HG02943 (cell line): Measurements from ENCODE around the gene LMBR1L.

Source experiments
- ATAC-seq: cut with Tn5 transposase; IDR thresholded peaks from one replicate; pipeline ENCODE4 v1.9.1; 2021; ENCODE audit warnings: mild to moderate bottlenecking, low read depth, moderate library complexity; ENCODE audit not compliant: unreplicated experiment

Gene LMBR1L

DNA sequence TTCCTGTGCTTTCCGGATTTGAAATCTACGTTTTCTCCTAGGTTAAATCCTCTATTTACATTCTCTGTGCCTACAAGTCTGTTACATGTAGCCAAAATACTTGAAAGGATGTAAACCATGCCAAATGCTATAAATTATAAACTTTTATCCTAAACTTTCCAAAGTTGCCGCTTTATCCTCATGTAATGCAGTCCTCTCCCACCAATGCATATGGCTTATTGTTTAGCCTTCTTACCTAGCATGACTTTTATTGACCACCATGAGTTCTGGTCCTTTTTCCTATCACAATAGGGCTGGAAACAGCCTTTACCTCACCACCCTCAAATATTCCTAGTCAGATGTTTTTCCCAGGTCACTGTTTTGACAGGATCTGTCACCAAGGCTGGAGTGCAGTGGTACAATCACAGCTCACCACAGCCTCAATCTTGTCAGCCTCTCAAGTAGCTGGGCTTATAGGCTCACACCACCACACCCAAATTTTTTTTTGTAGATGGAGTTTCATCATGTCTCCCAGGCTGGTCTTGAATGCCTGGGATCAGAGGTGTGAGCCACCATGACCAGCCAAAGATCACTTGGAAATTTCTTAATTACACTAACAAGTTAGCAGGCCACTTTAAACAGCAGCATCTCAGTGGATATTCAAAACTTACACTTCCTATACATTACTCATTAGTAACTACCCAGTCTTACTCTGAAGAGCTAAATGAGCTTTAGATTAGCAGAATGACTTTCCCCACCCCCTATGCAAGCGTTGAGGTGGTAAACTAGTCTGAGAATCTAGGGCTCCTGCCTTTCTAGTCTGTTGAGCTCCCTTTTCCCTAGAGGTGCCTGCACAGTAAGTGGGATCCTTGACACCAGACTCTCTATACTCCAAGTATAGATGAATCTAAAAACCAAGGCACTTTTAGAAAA, 16.5 kb upstream of the LMBR1L start:
- no peak for ATAC-seq

DNA sequence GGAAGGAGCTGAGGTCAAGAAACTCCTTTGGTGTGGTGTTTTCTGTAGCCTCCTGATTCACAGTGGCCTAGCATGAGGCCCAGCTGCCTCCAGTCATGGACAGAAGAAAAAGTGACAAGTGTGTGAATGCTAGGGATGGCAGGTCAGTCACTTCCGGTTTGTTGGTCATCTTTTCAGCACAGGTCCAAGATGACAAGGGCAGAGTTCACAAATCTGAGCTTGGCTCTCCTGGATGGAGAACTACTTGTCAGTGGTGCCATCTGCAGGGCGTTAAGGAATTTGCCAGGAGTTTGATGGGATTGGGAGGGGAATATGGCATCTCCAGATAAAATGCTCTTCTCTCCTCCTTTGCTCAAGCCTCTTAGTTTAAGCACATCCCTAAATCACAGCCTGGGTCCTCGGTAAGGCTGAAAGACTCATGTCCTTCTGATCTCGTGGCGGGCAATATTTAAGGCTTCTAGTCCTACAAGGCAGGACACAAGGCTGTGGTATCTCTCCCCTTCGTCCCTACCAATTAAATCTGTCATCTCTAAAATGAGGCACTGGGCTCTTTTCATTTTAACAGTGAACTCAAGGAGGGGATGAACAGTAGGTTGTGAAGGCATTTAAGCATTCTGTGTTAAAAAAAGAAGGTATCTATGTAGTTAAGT, 10.5 kb upstream of the LMBR1L start:
- no peak for ATAC-seq

DNA sequence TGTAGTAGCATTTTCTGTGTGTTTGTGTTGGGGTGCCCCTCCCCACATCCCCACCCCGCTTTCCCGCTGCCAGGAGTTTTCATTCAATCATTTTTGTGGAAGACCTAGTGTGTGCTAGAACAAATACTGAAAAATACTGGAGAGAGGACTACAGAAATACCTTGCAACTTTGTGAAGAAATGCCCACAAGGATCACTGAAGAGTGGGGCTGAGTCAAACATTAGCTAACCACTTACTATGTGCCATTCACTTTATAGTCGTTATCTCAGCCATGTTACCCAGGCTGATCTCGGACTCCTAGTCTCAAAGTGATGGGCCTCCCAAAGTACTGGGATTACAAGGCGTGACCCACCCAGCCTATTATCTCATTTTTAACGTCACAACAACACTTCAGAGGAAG, 559 bp upstream of the LMBR1L start:
- no peak for ATAC-seq

DNA sequence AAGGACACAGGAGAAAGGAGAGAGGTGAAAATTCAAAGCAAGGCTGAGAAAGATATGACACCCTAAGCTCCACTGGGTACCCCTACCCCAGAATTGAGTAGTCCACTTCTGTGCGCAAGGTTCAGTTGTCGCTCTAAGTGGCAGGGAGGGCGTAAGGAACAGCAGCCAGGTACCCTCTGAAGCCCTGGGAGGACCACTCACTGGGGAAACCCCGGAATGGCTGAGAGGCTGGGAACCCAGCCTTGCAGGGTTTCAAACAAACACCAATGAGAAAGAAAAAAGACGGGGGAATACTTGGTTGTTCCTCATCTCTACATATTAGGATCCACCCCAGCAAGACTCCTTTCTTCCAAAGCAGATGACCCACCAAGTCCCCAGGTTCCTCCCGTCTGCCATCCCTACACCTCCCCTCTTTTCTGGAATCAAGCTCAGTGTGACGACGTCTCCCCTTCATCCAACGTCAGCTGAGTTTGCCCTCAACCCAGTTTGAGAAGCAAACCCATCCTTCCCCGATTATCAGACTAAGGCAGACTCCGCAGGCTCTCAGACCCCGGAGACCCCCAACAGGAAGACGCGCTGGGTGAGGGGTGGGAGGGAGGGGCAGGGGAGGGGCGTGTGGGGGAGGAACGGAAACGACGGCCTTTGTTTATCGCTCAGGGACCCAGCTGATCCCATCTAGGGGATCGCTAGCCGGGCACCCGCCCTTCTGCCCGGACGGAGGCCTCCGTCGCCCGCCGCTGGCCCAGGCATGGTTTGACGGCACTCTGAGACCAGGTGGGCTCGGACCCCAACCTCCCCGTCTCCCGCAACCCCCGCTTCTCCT, 795 bp downstream of the LMBR1L start:
- ATAC-seq = no peak

DNA sequence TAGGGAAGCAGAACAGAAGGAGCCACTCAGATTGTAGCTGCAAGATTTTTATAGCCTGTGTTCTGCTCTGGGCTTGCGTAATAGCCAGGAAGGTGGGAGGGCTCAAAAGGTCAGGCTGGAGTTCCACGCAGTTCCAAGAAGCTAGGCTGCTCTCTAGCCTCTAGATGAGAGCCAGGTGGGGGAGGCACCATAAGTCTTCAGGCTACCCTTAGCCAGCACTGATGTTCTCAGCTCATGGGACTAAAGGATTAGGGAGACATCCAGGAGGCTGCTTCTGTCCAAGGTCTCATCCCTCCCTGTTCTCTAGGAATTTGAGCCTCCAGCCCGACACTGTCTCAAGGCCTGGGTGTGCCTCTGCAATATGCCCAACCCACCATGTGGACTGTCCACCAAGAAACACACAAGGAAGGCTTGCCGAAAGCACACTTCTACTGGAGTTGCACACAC, 1.7 kb downstream of the LMBR1L start:
- ATAC-seq = no peak

DNA sequence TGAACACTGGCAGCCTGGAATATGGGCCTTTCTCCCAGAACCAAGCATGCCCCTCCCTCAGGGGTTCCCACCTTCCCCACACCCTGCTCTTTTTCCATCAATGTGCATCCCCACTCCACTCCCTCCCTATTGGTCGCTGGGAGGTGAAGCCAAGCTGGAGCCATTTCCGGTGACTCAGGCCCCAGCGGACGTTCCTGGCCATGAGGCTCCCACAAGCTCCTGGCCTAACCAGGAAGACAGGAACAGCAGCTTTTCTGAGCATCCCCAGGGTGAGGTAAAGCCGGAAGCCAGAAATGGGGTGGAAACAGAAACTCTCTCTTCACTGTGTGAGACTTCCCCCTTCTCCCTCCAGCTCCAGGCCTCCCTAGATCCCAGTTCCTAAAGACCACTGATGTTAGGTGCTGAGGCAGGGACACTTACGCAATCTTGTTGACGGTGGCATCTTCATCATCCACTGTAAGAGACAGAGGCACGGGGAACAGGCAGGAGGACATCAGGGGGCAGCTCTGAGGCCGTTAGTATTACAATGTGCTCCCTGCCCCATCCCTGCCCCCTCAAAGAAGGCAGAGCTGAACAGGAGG, 5.1 kb downstream of the LMBR1L start:
- no peak for ATAC-seq

DNA sequence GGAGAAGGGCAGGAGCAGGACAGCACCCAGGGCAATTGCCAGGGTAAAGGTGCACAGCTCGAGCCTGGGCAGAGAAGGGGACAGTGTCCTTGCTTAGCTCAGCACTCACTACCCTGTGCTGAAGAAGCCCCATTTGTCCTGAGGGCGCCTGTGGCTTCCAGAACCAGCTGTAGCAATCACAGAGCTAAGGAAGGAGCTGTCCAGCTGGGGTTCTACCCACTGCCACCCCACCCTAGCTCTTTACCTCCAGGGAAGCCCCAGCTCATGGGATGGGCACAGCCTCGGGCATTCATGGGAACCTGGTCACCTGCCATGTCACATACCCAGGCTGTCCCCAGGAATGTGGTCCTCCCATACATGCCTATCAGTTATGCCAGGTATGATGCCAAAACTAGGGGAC, 5.8 kb downstream of the LMBR1L start:
- no peak for ATAC-seq

DNA sequence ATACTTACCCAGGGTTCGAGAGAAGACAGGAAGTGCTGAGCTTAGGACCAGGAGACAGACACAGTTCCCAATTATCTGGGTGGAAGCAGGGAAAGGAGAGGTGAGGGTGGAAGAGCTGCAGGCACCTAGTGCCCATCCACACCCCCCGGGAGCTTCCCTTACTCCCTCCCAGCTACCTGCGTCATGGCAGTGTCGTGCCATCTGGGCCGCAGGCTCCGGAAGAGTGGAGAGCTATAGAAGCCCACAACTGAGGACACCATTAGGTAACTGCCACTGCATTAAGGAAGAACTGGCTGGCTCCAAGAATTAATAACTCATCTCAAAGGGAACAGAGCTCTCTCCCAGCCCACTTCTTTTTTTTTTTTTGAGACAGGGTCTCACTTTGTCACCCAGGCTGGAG, 10.3 kb downstream of the LMBR1L start:
- no peak for ATAC-seq

DNA sequence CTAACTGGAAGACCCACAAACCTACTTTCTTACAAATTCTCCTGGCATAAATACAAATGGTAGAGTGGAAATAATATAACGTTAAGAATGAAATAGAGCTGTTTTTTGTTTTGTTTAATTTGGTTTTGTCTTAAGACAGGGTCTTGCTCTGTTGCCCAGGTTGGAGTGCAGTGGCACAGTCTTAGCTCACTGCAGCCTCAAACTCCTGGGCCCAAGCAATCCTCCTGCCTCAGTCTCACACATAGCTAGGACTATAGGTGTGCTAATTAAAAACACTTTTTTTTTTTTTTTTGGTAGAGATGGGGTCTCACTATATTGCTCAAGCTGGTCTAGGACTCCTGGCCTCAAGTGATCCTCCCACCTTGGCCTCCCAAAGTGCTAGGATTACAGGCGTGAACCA, 11.9 kb downstream of the LMBR1L start:
- no peak for ATAC-seq

DNA sequence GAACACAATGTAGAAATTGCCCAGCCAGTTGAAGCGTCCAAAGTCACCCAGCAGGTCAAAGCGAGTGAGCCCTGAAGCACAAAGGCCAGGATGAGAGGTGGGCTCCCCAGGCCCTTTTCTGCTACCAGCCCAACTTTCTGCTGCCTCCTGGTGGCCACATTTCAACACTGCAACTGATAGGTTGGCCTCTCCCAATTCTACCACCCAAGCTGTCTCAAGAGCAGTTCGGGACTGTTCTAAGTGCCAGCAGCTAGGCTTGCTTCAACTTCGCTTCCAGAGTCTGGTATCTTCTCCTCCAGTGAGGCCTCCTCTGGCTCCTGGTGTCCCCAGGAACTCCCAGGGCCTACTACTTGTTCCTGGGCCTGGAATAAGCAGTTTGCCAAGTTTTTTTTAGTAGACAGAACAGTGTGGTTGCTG, 12.6 kb downstream of the LMBR1L start:
- no peak for ATAC-seq

DNA sequence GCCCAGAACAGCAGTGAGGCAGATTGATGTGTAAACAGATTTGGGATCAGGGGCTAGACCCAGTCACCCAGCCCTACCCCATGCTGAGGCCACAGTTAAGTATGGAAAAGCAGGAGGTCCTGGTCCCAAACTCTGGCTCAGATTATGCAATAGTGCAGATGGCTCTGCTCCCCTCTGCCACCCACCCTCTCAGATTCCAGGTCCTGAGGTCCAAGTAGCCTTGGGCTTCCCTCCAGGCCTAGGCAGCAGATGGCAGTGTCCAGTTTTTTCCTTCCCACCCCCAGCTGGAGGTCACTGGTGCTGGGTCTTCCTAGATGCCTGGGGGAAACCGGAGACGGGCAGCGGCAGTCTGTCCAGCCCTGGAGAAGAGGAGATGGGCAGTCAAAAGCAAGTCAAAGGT, 13.3 kb downstream of the LMBR1L start:
- ATAC-seq = no peak

DNA sequence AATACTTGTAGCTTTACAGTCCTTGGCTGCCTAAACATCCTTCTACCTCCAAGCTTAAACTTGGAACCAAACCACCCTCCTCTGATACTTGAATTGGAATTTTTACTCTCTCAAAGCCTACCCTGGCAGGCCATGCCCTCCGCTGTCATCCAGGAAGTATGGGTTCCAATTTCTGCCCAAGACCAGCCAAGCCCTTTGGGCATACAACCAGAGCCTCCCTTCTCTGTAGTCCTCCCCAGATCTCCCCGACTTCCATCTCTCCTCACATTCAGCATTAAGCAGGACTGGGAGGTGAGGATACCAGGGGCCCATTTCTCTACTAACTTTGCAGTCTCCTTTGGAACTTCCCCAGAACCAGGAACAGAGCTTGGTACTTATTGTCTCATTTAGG, 15.7 kb downstream of the LMBR1L start:
- no peak for ATAC-seq

DNA sequence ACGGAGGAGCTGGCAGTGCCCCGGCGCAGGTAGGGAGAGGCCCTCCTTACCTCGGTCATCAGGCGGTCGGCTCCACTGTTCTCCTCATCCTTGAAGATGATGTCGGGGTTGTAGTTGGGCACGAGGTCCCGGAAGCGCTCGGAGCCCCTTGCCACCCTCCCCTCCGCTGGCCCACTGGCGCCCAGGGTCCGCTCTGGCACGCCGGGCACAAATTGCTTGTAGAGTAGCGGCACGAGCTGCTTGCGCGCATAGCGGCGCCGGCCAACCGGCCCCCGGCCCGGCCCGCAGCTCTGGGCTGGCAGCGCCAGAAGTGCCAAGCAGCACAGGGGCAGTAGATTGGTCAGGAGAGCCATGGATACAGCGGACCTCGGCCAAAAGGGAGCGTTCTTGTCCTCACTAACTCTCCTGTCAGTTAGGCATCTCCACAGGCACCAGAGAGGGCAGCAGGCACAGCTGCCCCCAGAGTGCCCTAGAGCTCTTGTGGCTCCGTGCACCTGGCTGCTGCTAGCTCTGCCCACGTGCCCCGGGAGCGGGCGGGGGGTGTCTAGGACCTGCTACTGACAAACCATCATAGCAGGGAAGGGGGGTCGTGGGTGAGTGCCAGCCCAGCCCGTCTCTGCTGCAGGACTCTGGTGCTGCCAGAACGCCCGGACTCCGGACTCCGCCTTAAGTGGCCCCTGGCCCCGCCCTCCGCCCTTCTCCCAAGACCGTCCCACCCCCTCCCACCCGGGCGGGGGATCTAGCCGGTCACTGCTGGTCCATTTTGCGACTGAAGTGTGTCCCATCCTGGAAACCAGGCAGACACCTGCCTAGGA, 16.3 kb downstream of the LMBR1L start, which contains the start of gene DHH:
DHH (minus strand) TSS at position 642 of the 815 bp plus-strand sequence; CDS start at position 353, 289 bp downstream.
- ATAC-seq = no peak

DNA sequence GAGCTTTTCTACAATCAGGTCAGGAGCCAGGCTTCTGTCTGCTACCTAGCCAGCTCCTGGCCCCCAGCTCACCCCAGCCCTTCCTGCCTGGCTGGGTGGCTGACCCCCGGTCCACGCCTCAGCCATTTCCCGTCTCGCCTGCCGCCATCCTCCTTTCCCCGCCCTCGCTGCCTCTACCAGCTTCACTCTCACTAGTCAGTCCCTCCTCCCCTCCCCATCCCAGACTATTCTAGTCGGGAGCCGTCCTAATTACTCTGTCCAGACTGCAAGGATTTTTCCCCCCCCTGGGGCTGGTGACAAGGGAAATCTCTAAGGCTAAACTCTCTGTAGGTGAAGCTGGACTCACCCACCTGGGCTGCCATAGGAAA, 16.9 kb downstream of the LMBR1L start:
- ATAC-seq = no peak

DNA sequence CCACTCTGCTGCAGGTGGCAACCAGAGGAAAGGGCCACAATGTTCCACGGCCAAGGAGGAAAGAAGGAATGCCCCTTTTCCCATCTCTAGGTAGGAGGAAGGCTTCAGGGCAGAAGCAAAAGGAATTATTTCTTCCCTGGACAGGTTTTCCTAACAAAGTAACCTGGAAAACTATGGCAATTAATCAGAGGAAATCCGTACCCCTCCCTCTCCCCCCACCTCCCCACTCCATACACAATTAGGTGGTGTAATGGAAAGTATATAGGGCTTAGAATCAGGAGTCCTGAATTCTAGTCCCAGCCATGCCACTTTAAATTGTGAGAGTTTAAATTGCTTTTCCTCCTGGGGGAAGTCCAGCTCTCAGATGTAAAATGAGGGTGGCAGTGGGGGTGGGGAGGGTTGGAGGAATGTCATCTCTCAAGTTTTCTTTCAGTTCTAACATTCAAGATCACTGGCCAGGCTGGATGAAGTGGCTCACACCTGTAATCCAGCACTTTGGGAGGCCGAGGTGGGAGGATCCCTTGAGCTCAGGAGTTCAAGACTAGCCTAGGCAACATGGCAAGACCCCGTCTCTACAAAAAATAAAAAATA, 17.7 kb downstream of the LMBR1L start:
- ATAC-seq = no peak

DNA sequence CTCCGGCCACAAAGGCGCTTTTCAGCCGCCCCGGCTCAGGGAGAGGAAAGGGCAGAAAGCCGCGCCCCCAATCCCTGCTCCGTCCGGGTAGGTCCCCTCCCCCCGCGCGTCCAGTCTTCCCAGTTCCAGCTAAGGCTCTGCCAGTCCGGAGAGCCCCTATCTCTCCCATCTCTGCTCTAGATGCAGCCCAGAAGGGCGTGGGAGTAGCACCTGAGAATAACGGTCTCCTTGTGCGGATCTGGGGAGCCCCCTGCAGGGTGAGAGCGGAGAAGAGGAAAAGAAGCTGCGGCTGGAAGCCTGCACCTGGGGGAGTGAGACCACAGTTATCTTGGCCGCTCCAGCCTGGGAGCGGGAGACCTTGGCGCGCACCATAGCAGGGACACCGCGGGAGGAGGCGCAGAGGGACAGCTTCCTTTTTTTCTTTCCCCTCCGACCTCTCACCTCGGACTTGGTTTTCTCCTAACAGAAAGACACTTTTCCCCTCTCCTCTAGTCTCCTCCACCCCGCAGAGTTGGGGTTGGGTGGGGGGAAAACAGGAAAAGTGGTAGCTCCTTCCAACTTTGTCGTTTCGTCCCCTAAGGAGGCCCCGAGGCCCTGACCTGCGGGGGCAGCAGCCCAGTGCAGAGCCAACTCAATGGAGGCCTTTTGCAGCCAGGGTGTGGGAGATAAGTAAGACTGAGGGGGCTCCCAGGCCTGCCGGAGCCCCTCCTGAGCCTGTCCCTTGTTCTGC, 18.4 kb downstream of the LMBR1L start:
- no peak for ATAC-seq

DNA sequence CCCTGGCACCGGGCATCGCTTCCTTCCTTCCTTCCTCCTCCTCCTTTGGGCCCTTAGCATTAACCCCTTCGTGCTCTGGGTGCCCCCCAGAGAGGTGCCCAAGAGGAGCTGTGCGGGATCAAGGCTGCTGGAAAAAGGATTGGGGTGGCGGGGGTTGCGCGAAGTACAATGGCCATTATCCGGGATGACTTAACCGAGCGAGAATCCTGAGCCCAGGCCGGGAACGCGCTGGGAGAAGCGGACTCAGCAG, 18.9 kb downstream of the LMBR1L start:
- ATAC-seq = no peak

DNA sequence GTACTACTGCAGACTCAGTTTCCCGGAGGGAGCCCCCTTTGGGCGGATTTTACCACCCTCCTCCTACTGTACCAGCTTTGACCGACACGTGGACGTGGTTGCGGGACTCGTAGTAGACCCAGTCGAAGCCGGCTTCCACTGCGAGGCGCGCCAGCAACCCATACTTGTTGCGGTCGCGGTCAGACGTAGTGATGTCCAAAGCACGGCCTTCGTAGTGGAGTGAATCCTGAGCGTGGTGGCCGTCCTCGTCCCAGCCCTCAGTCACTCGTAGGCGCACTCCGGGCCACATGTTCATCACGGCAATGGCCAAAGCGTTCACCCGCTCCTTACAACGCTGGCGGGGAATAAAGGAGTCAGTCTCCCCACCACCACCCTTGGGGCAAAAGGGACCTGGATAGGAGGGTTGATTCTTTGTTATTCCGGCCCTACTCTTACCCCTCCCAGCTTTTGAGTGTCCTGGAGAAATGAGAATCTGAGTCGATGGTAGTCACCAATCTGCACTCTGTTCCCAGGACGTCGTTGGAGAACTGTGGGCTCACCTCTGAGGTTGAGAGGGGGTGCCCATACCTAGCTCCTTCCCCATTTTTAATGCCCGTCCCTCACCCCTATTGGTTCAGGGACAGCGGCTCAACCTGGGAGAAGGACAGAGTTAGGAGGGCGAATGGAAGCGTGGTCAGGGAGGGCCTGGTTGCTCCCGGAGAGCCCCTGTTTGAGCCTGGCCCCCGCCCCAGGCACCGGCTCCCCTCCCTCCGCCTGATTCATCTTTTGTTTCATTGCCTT, 19.4 kb downstream of the LMBR1L start:
- no peak for ATAC-seq
